Peyer's patch (tissue), 4 donors: Measurements from ENCODE around the gene ANTXR1.

Experiments used
- CTCF ChIP-seq, 6 experiments: fragments of 450-650 bp in 4 of 6; fragments of 200-600 bp in 2 of 6; sonication (generic) in 1 of 6; IDR thresholded peaks; one replicate each; pipeline ENCODE4 v1.5.1; 2017 to 2019; ENCODE audit warnings: antibody characterized with exemption in 6 of 6, mild to moderate bottlenecking in 3 of 6, moderate library complexity in 1 of 6
- POLR2A ChIP-seq, 2 donors: fragments of 450-650 bp; IDR thresholded peaks; one replicate each; pipeline ENCODE4 v1.5.1; 2017; ENCODE audit warnings: antibody characterized with exemption in 2 of 2, mild to moderate bottlenecking in 2 of 2, moderate library complexity in 2 of 2

GRCh38 chr2:69103419-69103818 is 90.4 kb downstream of the ANTXR1 start:
- no peak for TF ChIP-seq CTCF (IDR thresholded peaks at IDR 0.05)
- TF ChIP-seq POLR2A (IDR thresholded peaks at IDR 0.05) = no peak
